GM18873 (cell line): ENCODE measurements around the gene AMBP.

ENCODE experiments used
- ATAC-seq: cut with Tn5 transposase; IDR thresholded peaks from one replicate; pipeline ENCODE4 v1.9.1; 2021; ENCODE audit warnings: mild to moderate bottlenecking, moderate library complexity, moderate number of reproducible peaks; ENCODE audit not compliant: unreplicated experiment, low FRiP score

The AMBP gene

DNA sequence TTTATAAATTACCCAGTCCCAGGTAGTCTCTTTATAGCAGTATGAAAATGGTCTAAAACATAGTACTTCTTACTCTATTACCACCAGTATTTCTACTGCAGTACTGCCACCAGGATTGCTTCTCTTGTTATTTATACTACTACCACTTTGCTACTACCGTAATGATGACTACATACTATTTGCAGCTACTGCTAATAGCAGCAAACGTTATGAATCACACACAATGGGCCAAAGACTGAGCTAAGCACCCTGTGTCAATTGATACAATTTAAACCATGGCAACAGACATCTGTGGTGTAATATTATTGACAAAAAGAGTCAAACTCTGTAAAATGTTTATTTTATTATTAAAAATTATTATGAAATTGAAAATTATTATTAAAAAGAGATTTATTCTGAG is 36.3 kb upstream of the AMBP start:
- no peak for ATAC-seq

DNA sequence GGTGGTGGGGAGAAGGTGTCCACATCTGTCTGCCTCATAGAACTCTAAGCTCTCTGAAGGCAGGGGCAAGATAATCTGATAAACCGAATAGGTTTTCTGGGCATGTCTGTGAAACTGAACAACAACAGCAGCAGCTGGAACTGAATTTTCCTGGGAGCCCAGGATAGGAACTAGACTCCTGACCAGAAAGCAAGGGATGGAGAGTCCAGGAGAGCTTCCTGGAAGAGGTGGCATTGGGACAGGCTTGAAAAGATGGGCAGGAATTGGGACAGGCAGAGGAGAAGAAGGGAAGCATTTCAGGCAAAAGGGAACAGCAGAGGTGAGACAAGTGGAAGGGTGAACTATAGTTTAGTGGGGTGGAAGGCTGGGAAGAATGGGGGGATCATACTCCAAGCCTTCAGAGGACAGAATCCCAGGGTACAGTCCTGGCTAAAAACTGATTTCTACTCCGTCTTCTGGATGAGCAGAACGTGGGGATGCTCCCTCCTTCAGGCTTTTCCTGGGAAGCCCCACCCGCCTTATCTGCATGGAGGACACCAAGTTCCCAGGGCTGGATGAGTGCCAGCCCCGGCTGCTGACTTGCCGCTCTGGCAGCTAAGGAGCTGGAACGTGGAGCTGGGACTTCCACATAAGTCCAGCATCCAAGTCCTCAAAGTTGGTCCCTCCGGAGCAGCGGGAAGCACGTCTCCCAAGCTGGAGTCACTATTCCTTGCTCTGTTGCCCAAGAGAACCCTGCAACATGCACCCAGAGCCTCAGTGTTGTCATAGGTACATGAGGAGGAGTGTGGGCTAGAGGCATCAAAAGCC is 34.9 kb upstream of the AMBP start:
- ATAC-seq, result no peak

DNA sequence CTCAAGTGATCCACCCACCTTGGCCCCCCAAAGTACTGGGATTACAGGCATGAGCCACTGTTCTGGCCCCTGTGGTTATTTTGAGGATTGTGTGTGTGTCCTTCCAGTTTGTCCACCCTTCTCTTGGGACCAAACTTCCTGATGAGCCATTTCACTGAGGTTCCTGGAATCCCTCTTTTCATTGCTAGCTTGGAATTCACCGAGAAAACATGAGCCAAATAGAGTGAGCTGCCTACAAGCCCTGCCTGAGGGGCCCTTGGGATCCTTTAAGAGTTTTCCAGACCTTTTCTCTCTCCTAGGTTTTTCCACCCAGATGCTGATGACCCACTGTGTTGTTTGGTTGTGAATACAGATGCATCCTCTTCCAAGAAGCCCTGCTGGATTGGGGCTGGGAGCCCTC is 34.2 kb upstream of the AMBP start:
- ATAC-seq, result no peak

DNA sequence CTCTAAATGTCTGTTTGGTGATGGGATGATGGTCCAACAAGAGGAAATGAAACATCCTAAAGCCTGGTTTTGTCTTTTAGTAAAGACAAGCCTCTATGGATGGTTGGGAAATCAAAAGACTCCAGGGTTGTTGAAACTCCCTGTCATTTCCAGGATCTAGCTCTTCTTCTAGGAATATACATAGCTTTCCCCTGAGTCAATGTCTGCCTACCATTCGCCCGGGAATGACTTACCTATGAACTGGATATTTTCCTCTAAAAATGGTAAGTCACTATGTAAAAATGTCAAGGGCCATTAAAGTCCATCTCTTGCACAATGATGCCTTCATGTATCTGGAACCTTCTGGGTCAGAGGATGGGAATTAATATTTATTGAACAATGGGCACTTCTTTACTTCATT is 32.1 kb upstream of the AMBP start:
- no peak for ATAC-seq

DNA sequence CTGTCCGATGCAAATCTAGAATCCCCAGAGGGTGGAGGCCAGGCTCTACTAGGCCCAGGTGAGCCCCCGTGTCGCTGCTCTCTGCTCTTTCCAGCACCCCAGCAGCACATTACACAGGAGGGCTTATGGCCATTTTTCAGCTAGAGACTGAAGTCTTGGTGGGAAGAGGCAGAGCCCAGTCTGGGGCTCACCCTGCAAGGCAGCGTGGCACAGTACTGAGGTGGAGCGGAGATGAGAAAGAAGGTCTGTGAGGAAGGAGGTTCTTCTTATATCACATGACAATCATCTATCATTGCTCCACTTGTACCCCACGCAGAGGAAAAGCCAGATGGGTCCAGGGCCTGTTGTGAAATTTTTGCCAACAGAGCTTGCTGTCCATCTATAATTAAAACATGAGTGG is 31.0 kb upstream of the AMBP start:
- ATAC-seq, result no peak

DNA sequence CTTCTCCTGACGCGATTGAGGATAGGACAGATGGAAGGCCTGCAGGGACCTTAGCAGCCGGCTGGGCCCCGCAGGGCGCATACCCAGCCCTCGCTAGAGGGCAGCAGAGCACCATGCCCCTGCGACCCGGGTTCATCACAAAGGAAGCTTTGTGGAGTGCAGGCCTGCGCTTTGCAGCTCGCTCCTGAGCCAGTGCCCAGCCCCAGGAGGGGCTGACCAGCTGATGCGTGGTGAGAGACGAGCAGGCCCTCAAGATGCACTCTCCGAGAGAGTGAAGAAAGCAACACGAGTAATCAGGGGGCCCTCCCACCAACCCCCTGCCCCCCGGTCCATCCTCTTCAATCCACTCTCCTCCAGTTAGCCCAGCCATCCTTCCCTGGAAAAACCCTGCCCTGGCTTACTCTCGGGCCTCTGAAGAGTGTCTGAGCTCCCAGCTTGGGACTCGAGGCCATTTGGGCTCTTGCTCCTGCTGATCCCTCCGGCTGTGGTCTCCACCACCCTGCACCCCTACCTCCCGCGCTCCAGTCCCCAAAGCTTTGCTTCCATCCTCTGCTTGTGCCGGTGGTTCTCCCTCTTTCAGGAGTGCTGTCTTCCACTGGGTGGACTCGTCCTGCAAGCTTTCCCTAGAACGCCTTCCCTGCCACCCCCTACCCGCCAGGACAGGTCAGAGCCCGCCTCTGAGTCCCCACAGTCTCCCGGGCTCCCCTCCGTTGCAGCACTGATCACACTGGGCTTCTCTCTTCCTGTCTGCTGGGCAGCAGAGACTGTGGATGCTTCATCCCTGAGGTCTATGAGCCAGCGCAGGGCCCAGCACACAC is 30.1 kb upstream of the AMBP start:
- ATAC-seq, result peak; percentile 50

DNA sequence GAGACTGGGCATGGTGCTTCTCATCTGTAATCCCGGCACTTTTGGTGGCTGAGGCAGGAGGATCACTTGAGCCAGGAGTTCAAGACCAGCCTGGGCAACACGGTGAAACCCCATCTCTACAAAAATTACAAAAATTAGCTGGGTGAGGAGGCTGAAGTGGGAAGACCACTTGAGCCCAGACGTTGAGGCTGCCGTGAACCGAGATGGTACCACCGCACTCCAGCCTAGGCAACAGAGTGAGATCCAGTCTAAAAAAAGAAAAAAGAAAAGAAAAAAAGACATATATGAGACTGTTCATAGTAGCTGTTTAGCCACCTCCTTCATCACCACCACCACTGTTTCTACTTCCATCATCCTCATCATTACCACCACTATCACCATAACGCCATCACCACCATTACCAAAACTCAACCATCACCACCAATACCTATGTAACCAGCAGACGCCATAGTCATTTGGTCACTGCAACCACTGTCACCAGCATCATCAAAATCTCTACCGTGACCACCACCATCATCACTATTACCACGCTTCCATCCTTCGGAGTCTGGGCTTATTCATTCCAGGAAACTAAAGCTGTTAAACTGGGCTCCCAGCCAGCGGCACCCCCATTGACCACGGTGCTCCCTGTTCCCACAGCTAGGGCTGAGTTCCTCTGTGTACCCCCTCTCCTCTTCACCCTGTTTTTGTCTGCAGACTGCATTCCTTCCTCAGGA is 29.3 kb upstream of the AMBP start:
- ATAC-seq, result no peak

DNA sequence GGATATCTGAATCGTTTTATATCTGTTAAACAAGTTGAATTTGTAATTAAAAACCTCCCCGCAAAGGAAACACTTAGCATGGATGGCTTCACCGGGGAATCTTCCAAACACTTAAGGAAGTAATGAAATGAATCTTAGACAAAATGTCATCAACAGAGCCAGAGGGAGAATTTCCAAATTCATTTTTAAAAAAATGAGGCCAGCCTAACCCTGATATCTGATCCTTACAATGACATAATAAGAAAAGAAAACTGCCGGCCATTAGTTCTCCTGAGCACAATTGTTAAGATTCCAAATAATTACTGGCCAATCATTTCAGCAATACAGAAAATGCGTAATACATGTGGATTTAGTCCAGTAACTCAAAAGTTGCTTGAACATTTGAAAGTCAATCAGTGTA is 27.1 kb upstream of the AMBP start:
- ATAC-seq, result no peak

DNA sequence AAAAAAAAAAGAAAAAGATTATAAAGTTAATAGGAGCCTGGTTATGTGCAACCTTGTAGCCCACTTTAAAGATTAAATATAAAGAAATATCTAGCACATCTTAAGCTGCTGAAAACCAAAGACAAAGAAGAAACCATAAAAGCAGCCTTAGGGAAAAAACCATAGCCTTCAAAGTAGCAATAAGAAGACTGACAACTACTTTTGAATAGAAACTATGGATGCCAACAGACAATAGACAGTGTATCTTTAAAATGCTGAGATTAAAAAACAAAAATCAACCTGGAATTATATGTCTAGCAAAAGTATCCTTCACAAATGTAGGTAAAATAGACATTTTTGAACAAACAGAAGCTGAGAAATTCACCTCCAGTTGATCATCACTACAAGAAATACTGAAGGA is 24.4 kb upstream of the AMBP start:
- no peak for ATAC-seq

DNA sequence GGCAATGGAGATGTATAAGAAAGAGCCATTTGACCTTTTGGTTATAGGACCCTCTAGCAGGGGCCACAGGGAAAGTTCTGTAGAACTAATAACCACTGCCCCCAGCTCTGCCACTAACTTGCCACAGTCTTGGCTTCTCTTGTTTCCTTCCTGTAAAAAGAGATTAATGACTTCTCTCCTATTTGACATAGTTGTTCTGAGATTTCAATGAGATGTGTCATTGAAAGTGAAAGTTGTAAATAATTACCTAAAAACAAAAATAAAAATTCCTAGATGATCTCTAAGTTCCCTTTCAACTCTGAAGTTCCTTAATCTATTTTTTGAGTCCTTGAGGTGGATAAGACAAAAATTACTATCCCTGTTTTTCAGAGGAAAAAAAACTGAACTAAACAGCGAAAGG is 22.4 kb upstream of the AMBP start:
- ATAC-seq, result no peak

DNA sequence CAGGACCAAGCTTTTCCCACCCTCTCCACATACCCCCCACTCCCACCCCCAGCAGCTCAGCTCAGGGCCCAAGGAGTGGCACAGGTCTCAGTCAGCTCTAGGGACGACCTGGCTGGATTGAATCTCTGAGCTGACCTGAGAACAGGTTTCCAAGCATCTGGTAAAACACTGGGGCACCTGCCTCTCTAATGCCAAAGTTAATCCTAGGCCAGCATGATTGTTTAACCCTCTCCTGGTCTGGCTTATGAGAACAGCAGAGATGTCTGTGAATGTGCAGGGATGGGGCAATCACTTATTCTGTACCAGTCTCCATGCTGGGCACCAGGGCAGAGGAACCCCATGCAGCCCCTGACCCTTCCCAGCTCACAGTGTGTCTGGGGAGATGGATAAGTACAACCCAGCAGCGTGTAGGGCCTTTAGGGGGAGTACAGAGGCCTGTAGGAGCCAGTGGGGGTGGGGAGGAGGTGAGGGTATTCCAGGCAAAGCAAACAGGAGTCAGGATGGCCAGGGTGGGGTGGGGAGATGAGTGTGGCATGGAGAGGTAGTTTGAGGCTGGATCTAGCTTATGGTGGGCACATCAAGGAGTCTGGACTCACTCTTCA is 21.7 kb upstream of the AMBP start:
- no peak for ATAC-seq

DNA sequence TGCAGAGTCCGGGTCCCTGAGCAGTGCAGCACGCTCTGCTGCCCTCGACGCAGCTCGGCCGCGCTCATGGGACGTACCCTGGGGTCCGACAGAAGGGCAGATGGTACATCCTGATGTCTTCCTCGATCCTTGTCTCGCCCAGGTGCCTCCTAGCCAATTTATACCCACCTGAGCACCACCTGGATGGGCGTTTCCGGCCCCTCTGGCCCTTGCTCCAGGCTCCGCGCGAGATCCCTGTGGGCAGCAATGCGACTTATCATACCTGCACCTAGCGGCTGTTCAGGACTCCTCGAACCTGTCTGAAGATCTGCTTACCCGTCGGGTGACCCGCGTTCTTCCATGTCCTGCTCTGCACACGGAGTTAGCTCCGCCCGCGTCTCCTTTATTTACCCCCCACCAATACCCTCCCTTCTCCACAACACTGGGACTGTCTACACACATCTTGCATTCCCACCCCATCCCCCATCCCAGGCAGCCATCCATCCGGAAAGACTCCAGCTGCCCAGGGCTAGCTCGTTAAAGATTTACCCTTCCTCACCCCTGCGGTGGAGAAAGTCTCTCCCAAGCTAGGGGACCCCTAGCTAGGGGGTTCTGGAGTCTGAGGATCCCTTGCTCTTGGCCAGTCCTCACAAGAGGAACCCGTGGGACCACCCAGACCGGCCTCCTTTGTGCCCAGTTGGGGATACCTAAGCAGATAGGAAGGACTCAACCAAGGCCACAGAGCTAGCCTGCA is 21.0 kb upstream of the AMBP start, which contains the start of gene KIF12:
TSS of gene KIF12 (minus strand) at position 357 of the 733 bp plus-strand sequence. CDS start at position 341, 16 bp downstream.
- ATAC-seq, result no peak

DNA sequence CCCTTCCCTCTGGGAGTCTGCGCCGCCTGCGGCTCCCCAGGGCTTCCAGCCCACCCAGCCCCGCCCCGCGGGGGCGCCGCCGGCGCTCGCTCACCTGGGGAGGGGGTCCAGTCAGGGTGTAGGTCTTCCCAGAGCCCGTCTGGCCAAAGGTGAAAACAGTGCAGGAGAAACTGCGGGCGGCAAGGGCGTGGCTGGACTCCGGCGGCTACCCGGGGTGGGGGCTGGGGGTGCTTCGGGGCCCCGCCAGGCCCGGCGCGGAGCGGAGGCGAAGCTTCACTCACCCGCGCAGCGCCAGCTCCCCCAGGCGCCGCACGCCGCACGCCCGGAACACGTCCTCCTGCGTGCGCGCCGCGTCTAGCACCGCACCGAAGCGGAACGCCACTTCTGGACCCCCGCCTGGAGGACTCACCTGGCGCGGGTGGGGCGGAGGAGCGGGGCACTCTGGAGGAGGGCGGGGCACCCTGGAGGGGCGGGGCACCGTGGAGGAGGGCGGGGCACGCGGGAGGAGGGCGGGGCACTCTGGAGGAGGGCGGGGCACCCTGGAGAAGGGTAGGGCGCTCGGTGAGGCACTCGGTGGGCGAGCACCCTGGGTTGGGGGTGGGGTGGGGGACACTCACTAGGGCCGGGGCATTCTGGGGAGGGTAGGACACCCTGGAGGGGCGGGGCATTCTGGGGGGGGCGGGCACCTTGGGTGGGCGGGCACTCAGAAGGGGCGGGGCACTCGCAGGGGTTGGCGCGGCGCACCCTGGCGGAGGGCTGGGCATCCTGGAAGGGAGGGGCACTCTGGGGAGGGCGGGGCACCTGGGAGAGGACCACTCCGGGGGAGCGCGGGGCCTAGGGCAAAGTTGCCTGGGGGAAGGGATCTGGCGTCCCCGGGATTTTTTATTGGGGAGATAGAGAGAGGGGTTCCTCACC is 20.2 kb upstream of the AMBP start:
- no peak for ATAC-seq

DNA sequence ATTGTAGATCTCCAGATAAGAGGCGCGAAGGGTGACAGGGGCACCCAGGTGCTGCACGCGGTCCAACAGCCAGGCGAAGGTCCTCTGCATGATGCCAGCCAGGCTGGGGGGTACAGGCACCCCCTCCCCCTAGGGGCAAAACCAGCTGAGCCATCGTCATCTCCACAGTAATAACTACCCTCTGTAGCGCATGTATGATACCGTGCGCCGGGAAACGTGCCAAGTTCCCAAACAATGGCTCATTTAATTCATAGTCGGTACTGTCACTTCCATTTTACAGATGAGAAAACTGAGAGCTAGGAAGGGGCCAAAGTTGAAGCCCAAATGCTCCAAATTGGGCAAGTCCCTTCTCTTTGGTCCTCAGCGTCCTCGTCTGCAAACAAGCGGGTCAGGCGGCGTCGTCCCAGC is 19.5 kb upstream of the AMBP start:
- no peak for ATAC-seq

DNA sequence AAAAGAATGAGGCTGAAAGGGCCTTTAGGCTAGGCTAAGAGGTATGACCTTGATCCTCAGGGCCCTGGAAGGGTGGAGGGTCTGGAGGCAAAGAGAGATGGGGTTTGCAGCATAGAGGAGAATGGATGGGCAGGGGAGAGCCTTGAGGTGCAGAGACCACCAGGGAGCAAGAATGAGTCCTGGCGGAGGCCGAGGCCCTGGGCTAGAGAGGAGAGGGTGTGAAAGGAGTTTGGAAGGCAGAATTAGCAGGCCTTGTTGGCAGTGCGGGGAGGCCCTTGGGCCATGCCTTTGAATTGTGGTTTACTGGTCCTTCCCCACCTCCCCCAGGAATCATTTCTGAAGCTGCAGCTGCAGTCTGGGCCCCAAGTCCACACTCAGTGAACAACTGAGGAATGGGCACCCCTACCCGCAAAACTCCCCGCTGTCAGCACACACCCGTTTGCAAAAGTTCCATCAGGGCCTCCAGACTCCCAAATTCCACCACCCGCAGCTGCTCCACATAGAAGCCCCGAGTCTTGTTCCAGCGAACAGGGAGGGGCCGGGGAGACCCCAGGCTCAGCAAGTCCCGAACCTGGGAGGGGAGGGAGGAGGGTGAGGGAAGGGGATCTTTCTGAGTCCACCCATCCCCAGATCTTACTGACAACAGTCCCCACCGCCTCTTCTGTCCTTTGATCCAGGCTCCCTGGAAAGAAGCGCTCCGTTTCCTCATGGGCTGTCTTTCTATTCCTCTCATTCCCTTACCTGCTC is 18.9 kb upstream of the AMBP start:
- ATAC-seq, result no peak

DNA sequence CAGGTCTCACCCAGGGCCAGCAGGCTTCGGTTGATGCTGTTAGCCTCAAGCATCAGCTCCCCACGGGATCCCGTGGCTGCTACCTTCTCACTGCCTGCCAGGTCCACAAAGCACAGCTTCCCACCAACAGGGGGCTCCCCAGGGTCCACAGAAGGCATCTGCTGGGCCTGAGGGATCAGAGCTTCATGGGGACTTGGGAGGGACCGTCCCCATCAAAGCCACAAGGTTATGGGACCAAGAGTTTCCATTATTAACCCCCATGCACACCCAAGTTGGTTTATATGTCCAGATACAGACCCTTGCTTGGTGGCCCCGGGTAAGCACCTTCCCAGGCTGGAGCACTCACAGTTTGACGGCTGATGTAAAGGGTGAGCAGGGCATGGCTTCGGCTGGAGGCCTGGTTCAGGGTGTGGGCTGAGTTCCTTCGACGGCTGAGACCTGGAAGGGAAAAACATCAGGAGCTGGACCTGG is 18.0 kb upstream of the AMBP start:
- ATAC-seq, result no peak

DNA sequence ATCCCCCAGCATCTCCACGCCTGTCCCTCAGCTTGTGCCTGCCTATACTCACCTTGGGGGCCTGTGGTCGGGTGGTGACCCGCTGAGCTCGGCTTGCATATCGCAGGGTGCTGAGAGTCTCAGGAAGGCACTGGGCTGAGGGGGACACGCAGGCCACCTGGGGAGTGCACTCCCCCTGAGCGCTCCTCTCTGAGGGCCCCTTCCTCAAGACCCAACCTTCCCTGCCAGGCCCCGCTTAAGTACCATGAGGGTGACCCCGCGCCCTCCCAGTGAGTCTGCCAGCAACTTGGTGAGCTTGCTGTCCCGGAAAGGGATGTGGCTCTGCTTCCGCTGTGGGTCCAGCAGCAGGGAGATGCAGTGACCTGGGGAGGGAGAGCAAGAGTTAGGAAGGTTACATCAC is 16.9 kb upstream of the AMBP start:
- ATAC-seq, result no peak
